GM04504 (cell line): ENCODE measurements around the gene KLHL30.

ENCODE experiments used
- DNase-seq: peaks from one replicate; pipeline ENCODE4 v3.0.0-alpha.2; 2012; ENCODE audit warnings: low read depth

KLHL30 gene

GRCh38 chr2:238149841-238150572 is 11.5 kb downstream of the KLHL30 start:
- DNase-seq, result no peak

GRCh38 chr2:238150686-238151085 is 12.2 kb downstream of the KLHL30 start:
- no peak for DNase-seq

GRCh38 chr2:238151205-238151604 is 12.7 kb downstream of the KLHL30 start:
- no peak for DNase-seq

GRCh38 chr2:238151628-238152235 is 13.3 kb downstream of the KLHL30 start:
- DNase-seq, result no peak

- DNase-seq, result no peak
Measured at GRCh38 chr2:238152771-238153688, 14.6 kb downstream of the KLHL30 start.

- DNase-seq, result no peak
Measured at GRCh38 chr2:238154570-238154969, 16.1 kb downstream of the KLHL30 start.

- DNase-seq, result no peak
Measured at GRCh38 chr2:238155051-238155760, 16.7 kb downstream of the KLHL30 start.

- no peak for DNase-seq
Measured at GRCh38 chr2:238155761-238156694, 17.6 kb downstream of the KLHL30 start.

GRCh38 chr2:238157506-238158017 is 19.1 kb downstream of the KLHL30 start:
- no peak for DNase-seq

GRCh38 chr2:238158018-238158508 is 19.6 kb downstream of the KLHL30 start:
- DNase-seq, result no peak

- DNase-seq, result no peak
Measured at GRCh38 chr2:238158509-238159070, 20.1 kb downstream of the KLHL30 start, which contains the start of gene ERFE. TSS of gene ERFE (plus strand) at chr2:238158970. CDS start at chr2:238159008, 38 bp downstream.

- no peak for DNase-seq
Measured at GRCh38 chr2:238159071-238159539, 20.6 kb downstream of the KLHL30 start.

GRCh38 chr2:238159661-238160205 is 21.3 kb downstream of the KLHL30 start:
- DNase-seq, result no peak

- DNase-seq, result no peak
Measured at GRCh38 chr2:238160206-238161129, 22.0 kb downstream of the KLHL30 start.

- no peak for DNase-seq
Measured at GRCh38 chr2:238161291-238162051, 23.0 kb downstream of the KLHL30 start.

- DNase-seq, result no peak
Measured at GRCh38 chr2:238162251-238162845, 23.9 kb downstream of the KLHL30 start.

- no peak for DNase-seq
Measured at GRCh38 chr2:238162846-238163441, 24.5 kb downstream of the KLHL30 start.
